Glomerular visceral epithelial cell (primary cell): ENCODE data around the gene CYP39A1.
A peak's percentile ranks its signal among the peaks of the same experiment; 100 is the strongest.

Experiments used
- DNase-seq: peaks from one replicate; pipeline ENCODE4 v3.0.0-alpha.2; 2016; ENCODE audit errors: extremely low spot score

CYP39A1 gene

DNA sequence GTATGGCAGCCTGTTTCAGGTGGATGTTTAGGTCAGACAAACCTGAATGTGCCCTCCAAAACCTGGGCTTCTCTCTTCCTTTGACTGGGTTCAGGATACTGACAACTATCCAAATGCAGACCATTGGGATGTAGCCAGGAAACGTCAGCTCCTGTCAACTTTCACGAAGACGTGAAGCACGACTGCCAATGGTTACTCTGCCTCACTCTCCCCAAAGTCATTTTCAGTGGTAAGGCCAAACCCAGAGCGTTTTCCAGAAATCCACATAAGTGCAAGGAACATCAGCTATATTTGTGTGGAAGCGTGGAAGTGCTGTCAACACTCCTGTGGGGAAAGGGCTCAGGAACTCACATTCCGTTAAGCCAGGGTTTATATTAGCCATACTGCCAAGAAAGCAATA, 141.3 kb downstream of the CYP39A1 start:
- no peak for DNase-seq

DNA sequence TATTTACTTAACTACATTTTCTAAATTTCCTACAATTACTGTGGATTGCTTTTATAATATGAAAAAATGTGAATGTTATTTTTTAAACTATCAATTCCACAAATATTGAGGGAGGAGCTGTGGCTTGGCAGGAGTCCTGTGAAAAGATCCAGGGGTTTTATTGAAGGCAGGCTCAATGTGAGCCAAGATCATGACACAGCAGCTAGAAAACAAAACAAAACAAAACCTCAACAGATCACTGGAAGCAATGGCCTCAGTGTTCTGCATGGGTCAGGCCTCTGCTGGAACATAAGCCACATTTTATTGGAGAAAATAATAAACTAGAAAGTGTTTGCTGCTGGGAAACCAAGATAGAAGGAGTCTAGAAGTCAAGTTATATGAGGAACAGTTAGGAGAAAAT, 142.0 kb downstream of the CYP39A1 start:
- DNase-seq, result no peak

DNA sequence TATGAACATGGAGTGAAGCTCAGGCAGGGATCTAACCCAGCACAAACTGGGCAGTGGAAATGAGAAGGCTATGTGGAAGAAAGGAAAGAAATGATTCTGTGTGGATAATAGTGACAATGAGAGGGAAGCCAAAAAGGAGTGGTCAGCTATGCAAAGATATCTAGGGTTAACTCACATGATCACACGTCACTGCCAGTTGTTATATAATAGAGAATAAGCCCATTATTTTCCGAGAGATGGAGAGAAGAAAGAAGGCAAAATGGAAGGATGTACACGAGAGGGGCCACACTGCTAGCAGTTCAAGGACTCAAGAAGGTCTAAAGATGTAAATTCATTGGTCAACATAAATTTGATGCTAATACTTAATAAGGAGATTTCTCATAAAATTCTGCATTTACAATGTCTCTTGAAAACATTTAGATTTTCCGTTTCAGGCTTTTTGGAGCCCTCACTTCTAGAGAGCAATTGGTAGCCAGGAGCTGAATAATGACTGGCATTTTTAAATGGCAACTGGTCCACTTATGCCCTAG, 142.6 kb downstream of the CYP39A1 start:
- no peak for DNase-seq

DNA sequence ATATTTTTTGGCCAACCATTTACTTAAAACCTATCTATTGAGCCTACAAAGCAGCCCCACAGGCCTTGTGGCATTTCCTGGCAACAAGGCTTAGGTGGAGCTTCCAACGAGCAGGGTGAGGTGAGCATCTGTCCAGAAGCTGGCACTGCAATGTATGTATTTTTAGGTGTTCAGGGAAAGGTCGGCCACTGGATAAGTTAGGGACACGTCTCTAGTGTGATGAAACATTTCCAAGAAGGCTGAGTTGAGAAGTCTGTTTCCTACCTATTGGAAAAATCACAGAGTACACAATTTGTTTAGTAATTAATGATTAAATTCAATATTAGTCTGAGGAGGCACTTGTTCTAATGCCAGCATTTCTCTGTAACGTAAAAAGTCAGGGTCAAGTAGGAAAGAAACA, 143.6 kb downstream of the CYP39A1 start:
- DNase-seq, result no peak

DNA sequence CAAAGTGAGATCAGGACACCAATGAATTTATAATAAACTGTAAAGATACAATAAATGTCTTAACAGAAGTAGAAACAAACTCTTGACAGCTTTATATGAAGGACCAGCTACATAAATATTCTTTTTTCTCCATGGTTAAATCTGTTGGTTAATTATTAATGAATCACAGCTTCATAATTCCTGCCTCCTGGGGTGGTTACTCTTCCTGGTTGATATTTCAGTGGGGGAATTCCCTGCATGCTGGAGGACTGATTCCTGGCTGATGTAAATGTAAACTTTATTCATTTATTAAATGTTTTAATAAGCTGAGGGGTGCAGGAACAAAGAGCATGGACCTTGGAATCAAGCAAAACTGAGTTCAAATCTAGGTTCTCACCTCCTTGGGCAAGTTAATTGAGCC, 145.2 kb downstream of the CYP39A1 start:
- DNase-seq, result peak; percentile 47

DNA sequence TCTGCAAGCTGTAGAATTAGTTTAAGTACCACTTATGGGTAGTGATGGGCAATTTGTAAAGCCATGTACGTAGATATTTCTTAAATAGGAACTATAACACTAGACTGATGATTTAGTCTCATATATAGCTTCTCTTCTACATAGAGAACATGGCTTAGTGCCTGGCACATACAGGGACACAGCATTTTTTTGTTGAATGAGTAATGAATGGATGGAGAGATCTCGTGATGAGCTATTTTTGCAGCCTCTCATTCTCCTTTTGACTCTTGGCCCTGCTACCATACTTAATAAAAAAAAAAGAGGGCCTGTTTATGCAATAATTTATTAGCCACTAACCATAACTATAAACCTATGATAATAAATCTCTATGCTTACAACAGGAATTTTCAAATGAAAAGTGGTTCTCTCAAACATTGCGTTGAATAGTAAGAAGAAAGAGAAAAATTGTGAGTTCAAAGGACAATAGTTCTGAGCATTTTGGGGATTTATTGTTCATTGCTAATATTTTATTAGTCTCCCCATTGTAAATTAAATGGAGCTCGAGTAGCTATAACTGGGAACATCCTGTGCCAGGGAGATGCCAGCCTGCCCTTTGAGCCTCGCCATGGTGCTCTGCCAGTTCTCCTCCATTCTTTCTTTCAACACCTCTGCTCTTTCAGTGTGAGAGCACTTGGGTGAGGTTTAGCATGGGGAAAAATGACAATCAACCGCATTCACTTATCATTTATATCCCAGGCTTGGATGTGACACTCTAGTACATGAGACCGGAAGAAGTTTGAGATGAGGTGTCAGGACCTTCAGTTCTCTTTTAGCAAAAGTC, 146.7 kb downstream of the CYP39A1 start:
- no peak for DNase-seq

DNA sequence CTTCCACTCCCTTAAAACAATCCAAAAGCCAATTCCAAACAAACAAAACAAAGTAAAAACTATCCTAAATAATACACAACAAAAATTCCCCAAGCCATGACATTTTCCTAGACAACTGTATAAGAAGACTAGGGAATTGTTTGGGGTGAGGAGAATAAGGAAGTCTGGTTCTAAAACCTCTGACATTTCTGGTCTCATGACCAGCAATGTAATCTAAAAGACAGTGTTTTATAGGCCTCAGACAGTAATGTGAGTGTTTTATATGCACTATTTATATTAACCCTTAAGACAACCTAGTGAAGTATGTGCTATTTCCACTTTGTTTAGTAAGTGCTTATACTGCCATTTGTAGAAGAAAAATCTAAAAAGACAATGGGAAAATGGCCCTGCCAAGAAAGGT, 148.4 kb downstream of the CYP39A1 start:
- no peak for DNase-seq

DNA sequence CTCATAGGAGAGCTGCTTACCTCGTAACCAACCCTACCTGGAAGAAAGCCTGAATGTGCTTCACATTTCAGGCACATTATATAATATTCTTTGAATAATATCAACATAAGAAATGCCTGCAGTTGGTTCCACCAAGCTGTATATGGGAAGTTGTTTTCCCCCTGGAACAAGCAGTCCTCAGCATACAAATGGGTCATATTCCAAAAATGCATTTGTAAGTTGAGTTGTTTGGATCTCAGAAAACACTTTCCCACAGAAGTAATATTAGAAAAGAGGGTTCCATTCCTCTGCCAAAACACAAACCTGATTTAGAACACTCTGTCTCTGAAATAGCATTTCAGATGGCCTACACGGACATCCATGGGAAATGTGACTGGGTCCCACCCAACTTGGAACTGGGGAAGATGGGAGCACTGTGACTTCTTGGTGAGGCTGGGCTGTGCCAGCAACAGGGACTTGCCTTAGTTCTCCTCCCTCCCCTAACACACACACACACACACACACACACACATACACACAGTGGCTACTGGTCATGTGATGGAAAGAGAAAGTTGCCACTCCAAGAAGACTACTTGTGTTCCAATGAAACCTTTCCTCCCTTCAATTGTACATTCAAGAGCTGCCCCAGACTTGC, 150.0 kb downstream of the CYP39A1 start:
- no peak for DNase-seq

DNA sequence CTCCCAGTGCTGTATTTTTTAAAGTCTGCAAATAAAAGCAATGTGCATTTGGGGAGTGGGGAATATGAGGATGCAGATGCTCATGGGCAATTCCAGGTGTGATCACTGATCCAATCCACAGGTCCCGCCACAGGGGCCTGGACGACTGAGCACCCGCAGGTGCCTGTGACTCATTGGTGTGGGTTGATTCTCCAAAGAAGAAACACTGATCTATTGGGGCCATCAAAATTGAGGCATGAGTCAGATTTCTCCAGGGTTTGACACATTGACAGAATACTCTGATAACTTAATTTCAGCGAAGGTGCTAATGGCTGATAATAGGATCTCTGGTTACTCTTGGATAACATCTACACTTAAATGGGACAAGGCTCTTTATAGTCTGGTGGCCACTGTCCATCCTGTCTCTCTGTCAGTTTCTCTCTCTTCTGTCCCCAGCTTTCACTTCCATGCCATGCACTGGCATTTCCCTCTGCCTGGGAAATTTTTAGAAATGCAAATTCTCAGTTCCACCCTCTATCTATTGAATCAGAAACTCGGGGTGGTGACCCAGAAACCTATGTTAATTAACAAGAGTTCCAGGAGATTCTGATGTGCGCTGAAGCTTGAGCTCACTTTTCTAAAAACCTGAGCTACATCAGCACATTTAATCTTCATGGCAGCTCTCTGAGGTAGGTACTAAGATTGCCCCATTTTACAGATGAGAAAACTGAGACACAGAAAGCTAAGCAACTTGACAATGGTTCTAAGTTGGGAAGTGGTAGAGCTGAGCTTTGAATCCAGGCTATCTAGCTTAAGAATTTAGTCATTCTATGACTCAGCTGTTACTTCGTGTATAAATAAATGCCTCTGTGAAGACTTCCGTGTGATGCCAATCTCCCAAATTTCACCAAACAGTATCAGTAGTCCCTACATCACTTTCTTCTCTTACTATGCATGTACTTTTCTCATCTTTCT, 151.2 kb downstream of the CYP39A1 start:
- DNase-seq, result no peak

DNA sequence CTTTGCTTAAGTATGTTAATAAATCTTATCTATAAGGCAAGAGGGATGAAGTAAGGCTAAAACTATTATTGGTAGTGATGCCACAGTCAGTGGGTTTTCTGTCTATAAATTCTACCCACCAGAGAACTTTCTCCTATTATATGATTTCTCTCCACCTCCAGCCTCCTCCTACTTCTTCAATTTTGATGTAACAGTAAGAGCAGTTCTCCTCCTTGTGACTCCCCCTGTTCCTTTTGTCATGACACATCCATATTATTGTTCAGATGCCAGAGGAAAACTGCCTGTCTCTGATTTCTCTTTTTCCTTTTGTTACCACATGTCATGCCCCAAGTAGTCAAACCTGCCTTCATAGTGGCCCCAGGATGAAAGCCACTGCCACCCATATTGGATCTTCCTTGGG, 152.2 kb downstream of the CYP39A1 start:
- no peak for DNase-seq
